Keratinocyte (primary cell): Measurements from ENCODE around the gene IRF2BP1. TPM values are rescaled to one million over a fixed set of nuclear protein-coding genes. Genes with fewer than 3 reads are reported as not detected.

Experiments
- DNase-seq: peaks from one replicate; pipeline ENCODE4 v3.0.0-alpha.2; 2011; ENCODE audit warnings: low read depth, missing footprints, low spot score
- FAIRE-seq: peaks from 2 replicates; lab custom pipeline; 2011; peaks lifted over from hg19 to GRCh38; lab: Jason Lieb, UNC
- H2AFZ ChIP-seq: 2 replicates; pipeline ENCODE4 v1.6.0; 2012; ENCODE audit warnings: low read length, control low read depth, inconsistent platforms; ENCODE audit not compliant: control insufficient read depth
- H3K27ac ChIP-seq: 2 replicates; pipeline ENCODE4 v1.5.1; 2011; ENCODE audit warnings: low read length; ENCODE audit not compliant: control insufficient read depth, insufficient read depth
- H3K27me3 ChIP-seq: 3 replicates; pipeline ENCODE4 v1.6.0; 2011; ENCODE audit warnings: low read length; ENCODE audit not compliant: control insufficient read depth, insufficient read depth; ENCODE audit errors: extremely low read depth
- H3K36me3 ChIP-seq, 2 experiments: 2 replicates in 1 of 2; 3 replicates in 1 of 2; pipeline ENCODE4 v1.5.1; 2011; ENCODE audit warnings: low read length in 2 of 2, mild to moderate bottlenecking in 1 of 2; ENCODE audit not compliant: control insufficient read depth in 2 of 2, insufficient read depth in 2 of 2; ENCODE audit errors: extremely low read depth in 1 of 2
- H3K4me1 ChIP-seq: 3 replicates; pipeline ENCODE4 v1.5.1; 2011; ENCODE audit warnings: low read length; ENCODE audit not compliant: control insufficient read depth, insufficient read depth; ENCODE audit errors: extremely low read depth
- H3K4me2 ChIP-seq: 3 replicates; pipeline ENCODE4 v1.6.0; 2011; ENCODE audit warnings: low read depth, low read length; ENCODE audit not compliant: control insufficient read depth, insufficient read depth; ENCODE audit errors: extremely low read depth
- H3K4me3 ChIP-seq, 3 experiments: fragments of 200-600 bp in 1 of 3; sonication (generic) in 1 of 3; 2 replicates in 2 of 3; 3 replicates in 1 of 3; pipeline ENCODE4 v1.5.1; 2011 to 2016; ENCODE audit warnings: low read length in 3 of 3, mild to moderate bottlenecking in 3 of 3, control low read depth in 2 of 3, inconsistent platforms in 1 of 3, low read depth in 1 of 3, mixed read lengths in 1 of 3, mixed run types in 1 of 3, moderate library complexity in 1 of 3; ENCODE audit not compliant: control insufficient read depth in 2 of 3, insufficient read depth in 2 of 3; ENCODE audit errors: extremely low read depth in 1 of 3
- H3K79me2 ChIP-seq: 2 replicates; pipeline ENCODE4 v1.6.0; 2012; ENCODE audit warnings: low read length; ENCODE audit not compliant: control insufficient read depth, insufficient read depth
- H3K9ac ChIP-seq: 3 replicates; pipeline ENCODE4 v1.6.0; 2011; ENCODE audit warnings: low read length; ENCODE audit not compliant: control insufficient read depth, insufficient read depth; ENCODE audit errors: extremely low read depth
- H3K9me1 ChIP-seq: 3 replicates; pipeline ENCODE4 v1.6.0; 2011; ENCODE audit warnings: low read length; ENCODE audit not compliant: control insufficient read depth, insufficient read depth; ENCODE audit errors: extremely low read depth
- H3K9me3 ChIP-seq: 2 replicates; pipeline ENCODE4 v1.5.1; 2012; ENCODE audit warnings: low read depth, low read length; ENCODE audit not compliant: control insufficient read depth
- H4K20me1 ChIP-seq: 3 replicates; pipeline ENCODE4 v1.6.0; 2011; ENCODE audit warnings: low read length; ENCODE audit not compliant: control insufficient read depth, insufficient read depth; ENCODE audit errors: extremely low read depth
- EZH2 ChIP-seq: IDR thresholded peaks from one replicate; pipeline ENCODE4 v1.6.1; 2012; ENCODE audit warnings: inconsistent platforms, mild to moderate bottlenecking, low read length, moderate library complexity
- dilution Hi-C: fragments of 300-500 bp; cut with MboI; formaldehyde crosslinking; loops from one replicate; pipeline ENCODE4 v1.7.0; 2020; ENCODE audit warnings: low sequenced_read_pairs; ENCODE audit not compliant: extremely low pct_ligation_motif_present
- polyA plus RNA-seq, 5 experiments: library from polyadenylated mRNA; depleted of rRNA in 3 of 5; stranded (reverse) in 3 of 5; stranded (forward) in 1 of 5; unstranded in 1 of 5; fragments of >200 nt; gene quantifications; 1 replicate in 1 of 5; 2 replicates in 3 of 5; 3 replicates in 1 of 5; pipeline versions ENCODE4 v1.2.1 to v1.2.3, GENCODE V29; 2011 to 2012; ENCODE audit warnings: missing spikeins in 2 of 5, low read depth in 1 of 5, low replicate concordance in 1 of 5
- TF ChIP-seq, protein P1 (sequence below), 3 experiments: IDR thresholded peaks in 1 of 3; conservative IDR thresholded peaks in 1 of 3; optimal IDR thresholded peaks in 1 of 3; 2 replicates in 2 of 3; 3 replicates in 1 of 3; pipeline versions ENCODE3 to v1.5.1; 2011; ENCODE audit warnings: low read length in 3 of 3, mild to moderate bottlenecking in 3 of 3, moderate library complexity in 2 of 3, control low read depth in 1 of 3, inconsistent platforms in 1 of 3; ENCODE audit not compliant: insufficient read depth in 2 of 3; ENCODE audit errors: extremely low read depth in 1 of 3

Gene IRF2BP1
- polyA plus RNA-seq, 1 donor (not counting 4 experiments of a cell fraction or from before 2014, with no cell fraction given), result 1.7 TPM

DNA sequence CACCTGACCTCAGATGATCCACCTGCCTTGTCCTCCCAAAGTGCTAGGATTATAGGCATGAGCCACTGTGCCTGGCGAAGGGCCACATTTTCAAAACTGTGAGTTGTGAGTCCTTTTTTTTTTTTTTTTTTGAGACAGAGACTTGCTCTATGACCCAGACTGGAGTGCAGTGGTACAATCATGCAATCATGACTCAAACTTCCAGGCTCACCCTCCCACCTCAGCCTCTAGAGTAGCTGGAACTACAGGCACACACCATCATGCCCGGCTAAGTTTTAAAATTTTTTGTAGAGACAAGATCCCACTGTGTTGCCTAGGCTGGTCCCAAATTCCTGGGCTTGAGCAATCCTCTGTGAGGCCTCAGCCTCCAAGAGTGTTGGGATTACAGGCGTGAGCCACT, 20.3 kb upstream of the IRF2BP1 start:
- H3K4me1 ChIP-seq, result peaks cover 6% of the 10 kb centered on the region
- H3K4me3 ChIP-seq, result no peak overlapping the region
- H3K9ac ChIP-seq, result no peak overlapping the region
- no peaks in the 10 kb centered on the region for H3K9me1 ChIP-seq
- peaks cover 6% of the 10 kb centered on the region for H3K27me3 ChIP-seq
- no peak for DNase-seq
- no peaks in the 10 kb centered on the region for H4K20me1 ChIP-seq
- H3K4me2 ChIP-seq, result no peak overlapping the region
- dilution Hi-C loops, result no loop called here
- no peaks in the 10 kb centered on the region for H3K79me2 ChIP-seq
- no peak overlapping the region for H3K27ac ChIP-seq
- no peak overlapping the region for H2AFZ ChIP-seq
- no peak for FAIRE-seq
- H3K9me3 ChIP-seq, result no peaks in the 10 kb centered on the region
- TF ChIP-seq, protein P1, sequence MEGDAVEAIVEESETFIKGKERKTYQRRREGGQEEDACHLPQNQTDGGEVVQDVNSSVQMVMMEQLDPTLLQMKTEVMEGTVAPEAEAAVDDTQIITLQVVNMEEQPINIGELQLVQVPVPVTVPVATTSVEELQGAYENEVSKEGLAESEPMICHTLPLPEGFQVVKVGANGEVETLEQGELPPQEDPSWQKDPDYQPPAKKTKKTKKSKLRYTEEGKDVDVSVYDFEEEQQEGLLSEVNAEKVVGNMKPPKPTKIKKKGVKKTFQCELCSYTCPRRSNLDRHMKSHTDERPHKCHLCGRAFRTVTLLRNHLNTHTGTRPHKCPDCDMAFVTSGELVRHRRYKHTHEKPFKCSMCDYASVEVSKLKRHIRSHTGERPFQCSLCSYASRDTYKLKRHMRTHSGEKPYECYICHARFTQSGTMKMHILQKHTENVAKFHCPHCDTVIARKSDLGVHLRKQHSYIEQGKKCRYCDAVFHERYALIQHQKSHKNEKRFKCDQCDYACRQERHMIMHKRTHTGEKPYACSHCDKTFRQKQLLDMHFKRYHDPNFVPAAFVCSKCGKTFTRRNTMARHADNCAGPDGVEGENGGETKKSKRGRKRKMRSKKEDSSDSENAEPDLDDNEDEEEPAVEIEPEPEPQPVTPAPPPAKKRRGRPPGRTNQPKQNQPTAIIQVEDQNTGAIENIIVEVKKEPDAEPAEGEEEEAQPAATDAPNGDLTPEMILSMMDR (optimal IDR thresholded peaks at IDR 0.05 in 1 of 3, IDR thresholded peaks at IDR 0.05 in 1 of 3, conservative IDR thresholded peaks at IDR 0.05 in 1 of 3; ENCODE audit: extremely low read depth in 1 of 3, insufficient read depth in 2 of 3, low read length in 3 of 3), result no peak
- TF ChIP-seq EZH2, result no peak
- H3K36me3 ChIP-seq, result no peaks in the 10 kb centered on the region

DNA sequence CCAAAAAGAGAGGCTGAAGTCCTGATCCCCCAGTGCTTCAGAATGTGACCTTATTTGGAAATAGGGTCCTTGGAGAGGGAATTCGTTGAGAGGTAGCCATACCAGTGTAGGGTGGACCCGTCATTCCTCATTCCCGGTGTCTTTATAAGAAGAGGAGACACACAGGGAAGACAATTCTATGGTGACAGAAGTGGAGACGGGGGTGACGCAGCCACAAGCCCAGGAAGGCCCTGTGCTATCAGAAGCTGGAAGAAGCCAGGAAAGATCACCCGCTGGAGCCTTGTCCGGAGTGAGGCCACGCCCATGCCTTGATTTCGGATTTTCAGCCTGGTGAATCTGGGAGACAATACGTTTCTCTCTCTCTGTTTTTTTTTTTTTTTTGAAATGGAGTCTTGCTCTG, 19.1 kb upstream of the IRF2BP1 start:
- no peaks in the 10 kb centered on the region for H3K9me1 ChIP-seq
- no peak overlapping the region for H2AFZ ChIP-seq
- H3K27ac ChIP-seq, result no peak overlapping the region
- H3K27me3 ChIP-seq, result no peaks in the 10 kb centered on the region
- H4K20me1 ChIP-seq, result no peaks in the 10 kb centered on the region
- TF ChIP-seq EZH2, result no peak
- TF ChIP-seq, protein P1 (optimal IDR thresholded peaks at IDR 0.05 in 1 of 3, IDR thresholded peaks at IDR 0.05 in 1 of 3, conservative IDR thresholded peaks at IDR 0.05 in 1 of 3; ENCODE audit: extremely low read depth in 1 of 3, insufficient read depth in 2 of 3, low read length in 3 of 3), result no peak
- peaks cover 6% of the 10 kb centered on the region for H3K4me1 ChIP-seq
- DNase-seq, result no peak
- no peak overlapping the region for H3K9ac ChIP-seq
- no peaks in the 10 kb centered on the region for H3K79me2 ChIP-seq
- peaks cover 0 to 4% of the 10 kb centered on the region in 2 experiments for H3K36me3 ChIP-seq
- no peak overlapping the region for H3K4me3 ChIP-seq
- no peak for FAIRE-seq
- H3K9me3 ChIP-seq, result no peaks in the 10 kb centered on the region
- H3K4me2 ChIP-seq, result no peak overlapping the region
- dilution Hi-C loops, result no loop called here
